T-helper 2 cell treated with Interferon-gamma antibody and Interleukin-4, amounts not matched to agents 5 μg/mL and 100 μg/mL, for 36 hours (primary cell): ENCODE measurements around the gene EIF2B5.
"Not testable (repeated sequence)": the region's sequence is repeated elsewhere in the genome, so short reads cannot be mapped to it uniquely, and the experiment has no call there.

Source experiments
- DNase-seq: peaks from one replicate; pipeline ENCODE4 v3.0.0; 2021; ENCODE audit warnings: low spot score
- H3K27ac Mint-ChIP-seq: one replicate; pipeline ENCODE4 v1.8.0; 2021; ENCODE audit warnings: mild to moderate bottlenecking, mixed read lengths
- H3K27me3 Mint-ChIP-seq: one replicate; pipeline ENCODE4 v1.8.0; 2021; ENCODE audit warnings: low read depth, mixed read lengths
- H3K36me3 Mint-ChIP-seq: one replicate; pipeline ENCODE4 v1.8.0; 2021; ENCODE audit warnings: low read depth, mixed read lengths
- H3K4me1 Mint-ChIP-seq: one replicate; pipeline ENCODE4 v1.8.0; 2021; ENCODE audit warnings: low read depth, mixed read lengths
- H3K4me3 Mint-ChIP-seq: one replicate; pipeline ENCODE4 v1.8.0; 2022; ENCODE audit warnings: mild to moderate bottlenecking, moderate library complexity, mixed read lengths
- H3K9me3 Mint-ChIP-seq: one replicate; pipeline ENCODE4 v1.8.0; 2021; ENCODE audit warnings: mixed read lengths

Gene EIF2B5

DNA sequence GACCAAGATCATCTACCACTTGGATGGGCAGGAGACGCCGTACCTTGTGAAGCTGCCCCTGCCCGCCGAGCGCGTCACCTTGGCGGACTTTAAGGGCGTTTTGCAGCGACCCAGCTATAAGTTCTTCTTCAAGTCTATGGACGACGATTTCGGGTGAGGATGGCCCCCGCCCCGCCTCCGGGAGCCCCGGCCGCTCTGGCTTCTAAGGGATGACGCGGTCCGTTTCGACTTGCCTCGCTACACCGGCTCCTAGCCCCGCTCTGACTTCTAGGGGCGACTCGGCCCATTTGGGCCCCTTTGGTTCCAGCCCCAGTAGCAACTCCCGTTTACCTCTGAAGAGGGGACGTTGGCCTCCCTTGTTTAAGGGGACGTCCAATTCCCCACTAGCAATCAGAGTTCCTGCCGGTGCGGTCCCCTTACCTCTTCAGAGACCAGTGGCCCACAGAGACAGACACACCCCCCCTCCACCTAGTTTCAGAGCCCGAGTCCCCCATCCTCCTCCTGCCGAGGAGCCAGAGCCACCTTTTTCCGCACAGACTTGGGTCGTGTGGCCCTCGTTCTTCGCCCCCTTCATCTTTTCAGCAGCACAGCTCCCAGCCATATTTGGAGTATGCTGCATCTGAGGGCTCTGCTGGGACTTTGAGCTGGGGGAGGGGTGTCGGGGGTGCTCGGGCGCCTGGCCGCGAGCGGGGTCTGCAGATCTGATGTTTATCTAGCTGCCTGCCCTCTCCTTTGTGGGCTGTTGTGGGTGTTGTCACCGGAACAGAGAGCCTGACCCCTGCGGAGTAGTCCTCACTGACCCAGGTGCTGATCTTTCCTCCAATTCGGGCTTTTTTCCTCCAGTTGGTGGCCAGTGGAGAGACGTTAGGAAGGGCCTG lies 20.7 kb downstream of the EIF2B5 start:
- peak; percentile 49 for DNase-seq
- Mint-ChIP-seq H3K27me3 (no peaks in the 10 kb centered on the region), H3K9me3 (no peaks in the 10 kb centered on the region), H3K27ac (peak overlapping the region; percentile 91), H3K36me3 (peaks cover 3% of the 10 kb centered on the region), H3K4me1 (peaks cover 16% of the 10 kb centered on the region), H3K4me3 (peak overlapping the region; percentile 95)

DNA sequence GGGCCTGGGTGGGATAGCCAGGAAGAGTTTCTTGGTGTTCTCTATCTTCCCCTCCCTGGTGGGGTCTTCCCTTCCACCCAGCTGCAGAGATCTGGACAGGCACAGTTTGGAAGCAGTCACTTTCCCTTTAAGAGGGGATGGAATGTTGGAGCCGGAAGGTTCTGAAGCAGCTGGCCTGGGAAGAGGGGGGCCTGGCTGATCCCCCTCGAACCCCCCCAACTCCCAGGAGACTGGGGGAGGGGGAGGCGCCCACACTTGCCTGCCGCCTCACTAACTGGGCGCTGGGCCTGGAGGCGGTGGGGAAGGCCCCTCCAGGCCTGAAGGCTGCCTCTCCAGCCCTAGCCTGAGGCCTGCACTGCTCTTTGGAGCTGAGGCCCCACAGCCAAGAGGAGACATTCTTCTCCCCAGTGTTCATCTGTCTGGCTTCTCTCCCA lies 21.4 kb downstream of the EIF2B5 start:
- Mint-ChIP-seq H3K36me3 (peaks cover 3% of the 10 kb centered on the region), H3K4me1 (peaks cover 19% of the 10 kb centered on the region), H3K9me3 (no peaks in the 10 kb centered on the region), H3K27me3 (no peaks in the 10 kb centered on the region), H3K4me3 (peak overlapping the region; percentile 95), H3K27ac (peak overlapping the region; percentile 91)
- DNase-seq = no peak

DNA sequence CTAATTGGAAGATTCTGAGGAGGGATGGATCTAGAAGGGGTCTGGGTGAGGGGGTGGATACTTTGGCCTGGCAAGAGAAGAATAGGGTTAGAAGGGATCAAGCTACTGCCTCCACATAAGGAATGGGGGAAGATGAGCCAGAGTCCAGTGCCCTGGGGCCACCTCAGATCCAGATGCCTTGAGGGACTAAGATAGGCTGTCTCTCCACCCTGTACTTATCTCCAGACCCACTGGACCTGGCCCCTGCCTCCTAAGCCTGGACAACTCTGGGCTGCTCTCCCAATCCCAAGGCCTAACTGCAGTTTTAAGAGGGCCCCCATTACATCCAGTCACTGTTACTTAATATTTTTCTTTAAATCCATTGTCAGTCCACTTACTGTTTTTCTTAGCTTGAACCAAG lies 22.0 kb downstream of the EIF2B5 start:
- Mint-ChIP-seq H3K9me3 (no peaks in the 10 kb centered on the region), H3K27me3 (no peaks in the 10 kb centered on the region), H3K4me3 (peak overlapping the region; percentile 95), H3K4me1 (peaks cover 19% of the 10 kb centered on the region), H3K27ac (peak overlapping the region; percentile 9), H3K36me3 (peaks cover 3% of the 10 kb centered on the region)
- no peak for DNase-seq

DNA sequence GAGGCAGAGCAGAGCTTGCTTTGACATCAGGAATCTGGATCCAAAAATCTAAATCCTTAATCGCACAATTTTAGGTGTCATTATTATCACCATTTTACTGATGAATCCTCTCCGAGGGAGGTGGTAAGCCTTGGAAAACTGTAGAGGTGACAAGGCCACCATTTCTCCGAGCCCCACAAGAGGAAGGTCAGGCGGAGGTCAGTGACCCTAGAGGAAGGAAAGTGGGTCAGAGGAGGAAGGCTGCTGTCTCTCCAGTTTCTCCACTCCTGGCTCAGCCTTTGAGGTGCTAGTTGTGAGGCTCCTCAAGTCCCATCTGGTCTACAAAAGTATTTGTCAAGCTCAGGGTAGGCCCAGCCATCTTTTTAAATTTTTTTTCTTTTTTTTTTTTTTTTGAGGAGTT lies 23.2 kb downstream of the EIF2B5 start:
- H3K27ac Mint-ChIP-seq = no peak overlapping the region

DNA sequence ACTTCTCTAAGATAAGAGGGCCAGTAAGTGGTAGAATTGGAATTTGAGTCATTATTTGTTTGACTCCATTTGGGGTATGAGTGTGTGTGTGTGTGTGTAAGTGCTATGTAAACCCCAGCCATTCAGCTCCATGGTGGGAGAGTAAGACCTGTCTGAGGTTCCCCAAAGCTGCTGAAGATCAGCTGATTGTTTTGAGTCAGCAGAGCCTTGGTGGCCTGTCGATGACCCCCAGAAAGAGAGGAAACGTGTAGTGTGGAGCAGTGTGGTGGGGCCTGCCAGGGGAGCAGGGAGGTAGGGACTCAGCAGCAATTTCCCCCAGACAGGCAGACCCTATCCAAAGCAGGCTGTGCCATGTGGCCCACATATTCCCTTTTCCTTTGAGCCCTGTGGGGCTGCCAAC lies 25.3 kb downstream of the EIF2B5 start:
- Mint-ChIP-seq H3K27ac (no peak overlapping the region), H3K4me1 (peaks cover 14% of the 10 kb centered on the region), H3K27me3 (no peaks in the 10 kb centered on the region), H3K4me3 (no peak overlapping the region), H3K9me3 (no peaks in the 10 kb centered on the region), H3K36me3 (peaks cover 12% of the 10 kb centered on the region)
- no peak for DNase-seq

More for the DNA sequence above, 23.2 kb downstream of the EIF2B5 start:
- Mint-ChIP-seq H3K9me3 (no peaks in the 10 kb centered on the region), H3K4me1 (peaks cover 15% of the 10 kb centered on the region), H3K27me3 (no peaks in the 10 kb centered on the region), H3K36me3 (peaks cover 5% of the 10 kb centered on the region), H3K4me3 (no peak overlapping the region)
- no peak for DNase-seq

DNA sequence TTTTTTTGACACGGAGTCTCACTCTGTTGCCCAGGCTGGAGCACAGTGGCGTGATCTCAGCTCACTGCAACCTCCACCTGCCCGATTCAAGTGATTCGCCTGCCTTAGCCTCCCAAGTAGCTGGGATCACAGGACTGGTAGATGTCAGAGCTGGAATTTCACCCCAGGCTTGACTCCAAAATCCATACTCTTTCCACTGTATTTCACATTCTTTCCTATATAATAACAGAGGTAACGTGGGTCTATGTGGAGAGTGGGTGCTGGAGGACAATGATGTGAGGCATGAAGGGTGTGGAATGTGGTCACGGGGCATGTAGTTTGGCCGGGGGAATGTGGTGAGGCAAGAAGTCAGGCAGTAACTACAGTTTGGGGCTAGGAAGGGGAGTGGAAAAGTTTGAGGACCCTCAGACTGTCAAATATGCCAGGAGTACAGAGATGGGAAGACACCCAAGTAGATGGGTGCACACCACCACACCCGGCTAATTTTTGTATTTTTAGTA lies 27.5 kb downstream of the EIF2B5 start:
- DNase-seq, H3K4me1 Mint-ChIP-seq, H3K9me3 Mint-ChIP-seq, H3K4me3 Mint-ChIP-seq, H3K27me3 Mint-ChIP-seq: not testable (repeated sequence)
- Mint-ChIP-seq H3K27ac (peak overlapping the region; percentile 21), H3K36me3 (peaks cover 16% of the 10 kb centered on the region)

DNA sequence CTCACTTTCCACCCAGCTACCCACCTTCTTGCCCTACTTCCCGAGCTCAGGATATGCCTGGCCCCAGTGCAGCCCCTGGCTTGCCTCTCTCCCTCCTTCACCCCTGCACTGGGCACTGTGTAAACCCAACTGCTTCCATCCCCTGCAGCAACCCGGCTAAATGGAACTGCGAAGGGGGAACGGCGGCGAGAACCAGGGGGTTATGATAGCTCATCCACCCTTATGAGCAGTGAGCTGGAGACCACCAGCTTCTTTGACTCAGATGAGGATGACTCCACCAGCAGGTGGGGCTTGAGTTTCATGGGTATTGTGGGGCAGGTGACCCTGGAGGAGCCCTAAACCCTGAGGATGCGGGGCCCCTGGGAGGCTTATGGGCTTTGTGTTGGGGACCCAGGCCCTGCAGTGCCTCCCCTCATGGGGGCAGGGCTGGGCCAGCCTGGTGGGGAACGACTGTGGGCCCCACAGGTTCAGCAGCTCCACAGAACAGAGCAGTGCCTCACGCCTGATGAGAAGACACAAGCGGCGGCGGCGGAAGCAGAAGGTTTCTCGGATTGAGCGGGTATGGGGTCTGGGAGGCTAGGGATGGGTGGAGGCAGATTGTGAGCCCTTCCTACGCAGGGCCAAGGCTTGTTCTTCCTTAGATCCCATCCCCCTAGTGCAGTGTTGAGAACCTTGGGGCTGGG lies 29.6 kb downstream of the EIF2B5 start:
- no peaks in the 10 kb centered on the region for H3K9me3 Mint-ChIP-seq
- no peak for DNase-seq
- H3K4me3 Mint-ChIP-seq = no peak overlapping the region
- H3K36me3 Mint-ChIP-seq = peaks cover 18% of the 10 kb centered on the region
- peaks cover 2% of the 10 kb centered on the region for H3K4me1 Mint-ChIP-seq
- H3K27ac Mint-ChIP-seq = no peak overlapping the region
- H3K27me3 Mint-ChIP-seq = no peaks in the 10 kb centered on the region

DNA sequence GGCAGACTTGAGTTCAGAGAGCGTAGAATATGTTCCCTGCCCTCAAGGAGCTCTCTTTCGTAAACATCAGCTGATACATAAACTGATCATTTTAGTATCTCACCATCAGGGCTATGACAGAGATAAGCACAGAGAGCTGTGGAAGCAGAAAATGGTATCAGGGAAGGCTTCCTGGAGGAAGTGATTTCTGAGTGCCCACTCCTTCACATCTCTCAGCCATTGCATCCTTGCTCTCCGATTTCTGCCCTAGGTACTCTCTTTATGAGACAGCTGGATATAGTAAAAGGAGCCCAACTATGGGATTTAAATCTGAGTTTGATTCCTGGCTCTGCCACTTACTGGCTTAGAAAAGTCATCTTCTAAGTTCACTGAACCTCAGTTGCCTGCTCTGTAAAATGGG lies 30.4 kb downstream of the EIF2B5 start:
- H3K27me3 Mint-ChIP-seq = no peaks in the 10 kb centered on the region
- no peak for DNase-seq
- peaks cover 2% of the 10 kb centered on the region for H3K4me1 Mint-ChIP-seq
- H3K36me3 Mint-ChIP-seq = peaks cover 16% of the 10 kb centered on the region
- H3K9me3 Mint-ChIP-seq = no peaks in the 10 kb centered on the region
- no peak overlapping the region for H3K27ac Mint-ChIP-seq
- H3K4me3 Mint-ChIP-seq = no peak overlapping the region

DNA sequence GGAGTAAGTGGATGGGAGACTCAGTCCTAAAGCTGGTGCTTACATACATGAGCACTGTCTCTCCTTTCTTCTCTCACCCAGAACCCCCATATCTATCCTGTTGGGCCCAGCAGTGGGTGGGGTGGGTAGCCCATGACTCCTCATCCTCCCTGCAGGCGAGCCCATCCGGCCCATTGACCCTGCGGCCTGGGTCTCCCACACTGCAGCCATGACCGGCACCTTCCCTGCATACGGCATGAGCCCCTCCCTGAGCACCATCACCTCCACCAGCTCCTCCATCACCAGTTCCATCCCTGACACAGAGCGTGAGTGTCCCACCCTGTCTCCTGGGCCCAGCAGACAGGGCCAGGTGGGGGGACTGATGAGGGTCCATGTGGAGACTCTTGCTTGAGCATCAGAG lies 31.5 kb downstream of the EIF2B5 start:
- no peak for DNase-seq
- no peaks in the 10 kb centered on the region for H3K27me3 Mint-ChIP-seq
- no peak overlapping the region for H3K4me3 Mint-ChIP-seq
- no peaks in the 10 kb centered on the region for H3K4me1 Mint-ChIP-seq
- H3K9me3 Mint-ChIP-seq = no peaks in the 10 kb centered on the region
- no peak overlapping the region for H3K27ac Mint-ChIP-seq
- H3K36me3 Mint-ChIP-seq = peaks cover 26% of the 10 kb centered on the region

DNA sequence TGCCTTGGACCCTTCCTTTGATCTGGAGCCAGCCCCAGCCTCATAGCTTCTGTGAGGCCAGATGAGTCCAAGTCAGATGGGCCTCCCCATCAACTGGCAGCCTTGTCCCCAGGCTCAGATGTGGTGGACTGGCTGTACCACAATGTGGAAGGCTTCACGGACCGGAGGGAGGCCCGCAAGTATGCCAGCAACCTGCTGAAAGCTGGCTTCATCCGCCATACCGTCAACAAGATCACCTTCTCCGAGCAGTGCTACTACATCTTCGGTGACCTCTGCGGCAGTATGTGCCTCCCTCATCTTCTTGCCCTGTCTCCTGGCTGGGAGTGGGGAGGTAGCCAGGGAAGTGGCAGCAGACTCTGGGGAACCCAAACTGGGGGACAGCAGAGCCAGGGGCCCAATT lies 32.6 kb downstream of the EIF2B5 start:
- H3K4me3 Mint-ChIP-seq = no peak overlapping the region
- H3K36me3 Mint-ChIP-seq = peaks cover 28% of the 10 kb centered on the region
- no peaks in the 10 kb centered on the region for H3K27me3 Mint-ChIP-seq
- H3K27ac Mint-ChIP-seq = no peak overlapping the region
- H3K9me3 Mint-ChIP-seq = no peaks in the 10 kb centered on the region
- no peaks in the 10 kb centered on the region for H3K4me1 Mint-ChIP-seq
- DNase-seq = no peak

DNA sequence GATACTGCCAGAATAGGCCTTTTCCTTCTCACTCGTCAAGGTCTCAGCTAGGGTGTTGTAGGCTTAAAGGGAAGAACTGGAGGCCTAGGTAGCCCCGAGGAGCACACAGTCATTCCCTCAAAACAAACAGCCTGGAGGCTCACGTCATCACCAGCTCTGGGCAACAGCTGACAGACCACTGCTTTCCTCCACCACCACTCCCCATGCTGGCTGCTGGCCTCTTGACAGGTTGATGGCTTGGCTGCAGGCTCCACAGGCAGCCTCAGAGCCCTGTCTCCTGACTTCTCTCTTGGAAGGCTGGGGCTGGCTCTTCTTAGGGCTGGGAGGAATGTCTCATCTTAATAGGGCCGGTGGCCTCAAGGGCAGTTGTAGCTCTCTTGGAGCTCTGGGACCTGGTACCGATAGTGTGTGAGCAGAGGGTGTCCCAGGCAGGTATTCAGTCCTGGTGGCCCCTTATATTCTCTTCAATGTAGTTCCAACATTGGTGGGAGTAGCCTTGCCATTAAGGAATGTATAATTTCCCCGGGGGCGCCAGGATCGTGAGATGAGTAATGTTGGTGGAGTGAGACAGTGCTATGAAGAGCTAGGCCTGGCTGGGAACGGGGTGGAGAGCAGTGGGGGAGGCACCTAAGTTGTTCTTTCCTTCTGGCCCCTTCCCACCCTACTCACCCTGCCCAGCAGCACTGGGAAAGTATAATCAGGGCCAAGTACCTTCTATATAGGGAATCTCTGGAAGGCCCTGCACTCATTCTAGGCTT lies 33.4 kb downstream of the EIF2B5 start:
- Mint-ChIP-seq H3K36me3 (peaks cover 31% of the 10 kb centered on the region), H3K4me3 (no peak overlapping the region)

DNA sequence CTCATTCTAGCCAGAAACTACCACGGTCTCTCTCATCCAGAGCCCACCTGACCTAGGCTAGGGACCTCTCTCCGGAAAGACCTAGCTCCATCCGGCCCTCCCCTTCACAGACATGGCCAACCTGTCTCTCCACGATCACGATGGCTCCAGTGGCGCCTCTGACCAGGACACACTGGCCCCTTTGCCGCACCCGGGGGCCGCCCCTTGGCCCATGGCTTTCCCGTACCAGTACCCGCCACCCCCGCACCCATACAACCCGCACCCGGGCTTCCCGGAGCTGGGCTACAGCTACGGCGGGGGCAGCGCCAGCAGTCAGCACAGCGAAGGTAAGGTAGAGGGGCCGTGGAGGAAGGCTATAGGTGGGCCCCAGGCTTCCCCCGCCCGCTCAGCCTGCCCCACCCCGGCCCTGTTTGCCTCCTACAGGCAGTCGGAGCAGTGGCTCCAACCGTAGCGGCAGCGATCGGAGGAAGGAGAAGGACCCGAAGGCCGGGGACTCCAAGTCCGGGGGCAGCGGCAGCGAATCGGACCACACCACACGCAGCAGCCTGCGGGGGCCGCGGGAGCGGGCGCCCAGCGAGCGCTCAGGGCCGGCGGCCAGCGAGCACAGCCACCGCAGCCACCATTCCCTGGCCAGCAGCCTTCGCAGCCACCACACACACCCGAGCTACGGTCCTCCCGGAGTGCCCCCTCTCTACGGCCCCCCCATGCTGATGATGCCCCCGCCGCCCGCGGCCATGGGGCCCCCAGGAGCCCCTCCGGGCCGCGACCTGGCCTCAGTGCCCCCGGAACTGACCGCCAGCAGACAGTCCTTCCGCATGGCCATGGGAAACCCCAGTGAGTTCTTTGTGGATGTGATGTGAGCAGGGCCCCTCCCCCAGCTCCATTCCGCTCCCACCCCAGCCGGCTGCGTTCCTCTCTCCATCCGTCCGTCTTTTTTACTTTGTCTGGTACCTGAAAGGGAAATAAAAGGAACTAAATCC lies 35.0 kb downstream of the EIF2B5 start:
- no peaks in the 10 kb centered on the region for H3K27me3 Mint-ChIP-seq
- peaks cover 24% of the 10 kb centered on the region for H3K36me3 Mint-ChIP-seq
- no peak overlapping the region for H3K27ac Mint-ChIP-seq
- no peaks in the 10 kb centered on the region for H3K9me3 Mint-ChIP-seq
- no peak overlapping the region for H3K4me3 Mint-ChIP-seq
- H3K4me1 Mint-ChIP-seq = peaks cover 4% of the 10 kb centered on the region
- DNase-seq = no peak

More for the DNA sequence above, 33.4 kb downstream of the EIF2B5 start:
- Mint-ChIP-seq H3K9me3 (no peaks in the 10 kb centered on the region), H3K27me3 (no peaks in the 10 kb centered on the region), H3K4me1 (no peaks in the 10 kb centered on the region), H3K27ac (no peak overlapping the region)
- DNase-seq = no peak

DNA sequence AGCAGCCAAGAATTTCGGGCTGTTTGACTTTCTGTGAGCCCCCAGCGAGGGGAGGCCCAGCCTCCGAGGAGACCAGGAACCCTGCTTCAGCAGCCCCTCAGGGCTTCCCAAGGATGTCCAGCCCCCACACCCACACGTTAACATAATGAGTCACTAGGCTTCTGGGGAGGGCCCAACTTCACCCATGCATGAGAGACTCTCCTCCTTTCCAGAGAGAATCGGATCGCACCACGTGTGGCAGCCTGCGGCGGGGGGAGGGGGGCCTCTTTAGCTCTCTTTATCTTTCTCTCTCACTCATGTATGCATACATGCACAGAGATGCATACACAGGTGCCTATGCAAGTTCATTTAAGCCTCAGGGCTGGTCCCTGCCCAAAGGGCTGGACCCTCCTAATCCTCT lies 36.4 kb downstream of the EIF2B5 start:
- Mint-ChIP-seq H3K27me3 (no peaks in the 10 kb centered on the region), H3K4me1 (peaks cover 14% of the 10 kb centered on the region)

More for the DNA sequence above, 36.4 kb downstream of the EIF2B5 start:
- no peak overlapping the region for H3K27ac Mint-ChIP-seq
- no peaks in the 10 kb centered on the region for H3K9me3 Mint-ChIP-seq
- DNase-seq = no peak
- no peak overlapping the region for H3K4me3 Mint-ChIP-seq
- peaks cover 25% of the 10 kb centered on the region for H3K36me3 Mint-ChIP-seq
